Immature natural killer cell (primary cell): Measurements from ENCODE around the gene CENPN. TPM values are rescaled to one million over a fixed set of nuclear protein-coding genes. Genes with fewer than 3 reads are reported as not detected.

Experiments
- DNase-seq, 3 donors: peaks; one replicate each; pipeline ENCODE4 v3.0.0; 2022; ENCODE audit warnings: mixed read lengths in 1 of 3
- H3K27ac Mint-ChIP-seq, 6 donors: one replicate each; pipeline ENCODE4 v1.8.0; 2020; ENCODE audit warnings: mixed read lengths in 6 of 6, mild to moderate bottlenecking in 5 of 6, inconsistent platforms in 4 of 6, moderate library complexity in 3 of 6
- H3K27me3 Mint-ChIP-seq, 3 donors: one replicate each; pipeline ENCODE4 v1.8.0; 2020 to 2021; ENCODE audit warnings: low read depth in 3 of 3, mild to moderate bottlenecking in 3 of 3, mixed read lengths in 3 of 3, moderate library complexity in 3 of 3, inconsistent platforms in 1 of 3
- H3K36me3 Mint-ChIP-seq, 3 donors: one replicate each; pipeline ENCODE4 v1.8.0; 2020; ENCODE audit warnings: mixed read lengths in 3 of 3, inconsistent platforms in 2 of 3, mild to moderate bottlenecking in 2 of 3
- H3K4me1 Mint-ChIP-seq, 2 donors: one replicate each; pipeline ENCODE4 v1.8.0; 2020; ENCODE audit warnings: inconsistent platforms in 2 of 2, mild to moderate bottlenecking in 2 of 2, mixed read lengths in 2 of 2, moderate library complexity in 1 of 2
- H3K4me3 Mint-ChIP-seq, 5 donors: one replicate each; pipeline ENCODE4 v1.8.0; 2020; ENCODE audit warnings: mild to moderate bottlenecking in 5 of 5, mixed read lengths in 5 of 5, inconsistent platforms in 3 of 5, moderate library complexity in 3 of 5
- H3K9me3 Mint-ChIP-seq, 6 donors: one replicate each; pipeline ENCODE4 v1.8.0; 2020; ENCODE audit warnings: mild to moderate bottlenecking in 6 of 6, mixed read lengths in 6 of 6, inconsistent platforms in 4 of 6, moderate library complexity in 3 of 6
- polyA plus RNA-seq, 3 donors: library from polyadenylated mRNA; unstranded; fragments of 300-500 nt; fragmentation: Illumina TruSeq; gene quantifications; one replicate each; pipeline ENCODE4 v1.2.3, GENCODE V29; 2021

CENPN gene
- polyA plus RNA-seq, 3 donors from 2014 or later, result 4.5 to 11.6 (median 7.8) TPM

DNA sequence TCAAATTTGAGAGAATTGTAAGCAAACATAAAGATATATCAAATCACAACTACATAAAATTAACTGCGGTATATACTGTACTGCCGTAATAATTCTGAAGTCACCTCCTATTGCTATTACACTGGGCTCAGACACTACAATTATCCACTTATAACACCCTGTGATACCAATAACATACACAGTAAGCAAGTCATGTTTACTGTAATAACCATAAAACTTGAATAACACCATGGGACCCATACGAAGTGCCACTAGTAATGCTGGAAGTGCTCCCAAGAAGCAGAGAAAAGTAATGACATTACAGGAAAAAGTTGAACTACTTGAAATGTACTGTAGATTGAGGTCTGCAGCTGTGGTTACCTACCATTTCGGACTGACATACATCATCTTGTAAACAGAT, 24.4 kb upstream of the CENPN start:
- Mint-ChIP-seq H3K27me3 (no peaks in the 10 kb centered on the region), H3K9me3 (no peaks in the 10 kb centered on the region), H3K4me1 (peaks cover 3 to 5% of the 10 kb centered on the region in 2 donors), H3K36me3 (peaks cover 0 to 13% (median 6%) of the 10 kb centered on the region in 3 donors), H3K4me3 (no peak overlapping the region), H3K27ac (no peak overlapping the region)
- no peak for DNase-seq

DNA sequence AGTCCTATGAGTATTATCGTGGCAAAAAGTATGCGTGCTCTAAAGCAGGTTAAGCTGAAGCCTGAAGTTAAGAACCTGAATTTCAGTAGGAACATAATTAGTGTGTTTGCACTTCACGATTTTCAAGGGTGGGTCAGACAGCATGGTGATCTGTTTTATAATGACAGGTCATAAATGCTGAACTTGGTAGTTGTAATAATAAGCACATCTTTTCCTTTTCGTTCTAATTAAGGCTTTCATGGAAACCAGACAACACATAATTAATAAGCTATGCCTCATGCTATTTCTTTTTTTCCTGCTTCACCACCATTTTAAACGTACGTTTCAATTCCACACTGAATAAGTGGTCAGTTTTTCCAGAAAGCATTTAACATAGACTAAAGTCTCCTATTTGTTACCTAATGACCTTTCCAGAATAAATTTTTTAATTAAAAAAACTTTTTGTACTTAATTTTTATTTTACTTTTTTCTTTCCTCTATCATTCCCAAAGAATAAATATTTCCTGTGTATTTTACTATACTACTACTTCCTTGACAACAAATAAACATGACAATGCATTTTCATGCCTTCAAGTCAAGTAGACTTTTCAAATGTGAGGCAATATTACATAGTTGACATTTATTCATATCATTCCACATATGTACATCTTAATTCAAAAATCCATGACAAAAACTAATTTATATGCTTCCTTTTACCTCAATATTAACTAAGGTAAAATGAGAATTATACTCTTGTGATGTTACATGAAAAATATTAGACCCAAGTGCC, 22.7 kb upstream of the CENPN start:
- H3K36me3 Mint-ChIP-seq, result peaks cover 0 to 10% (median under 1%) of the 10 kb centered on the region in 3 donors
- H3K4me3 Mint-ChIP-seq, result no peak overlapping the region
- no peaks in the 10 kb centered on the region for H3K9me3 Mint-ChIP-seq
- H3K4me1 Mint-ChIP-seq, result peaks cover 3 to 5% of the 10 kb centered on the region in 2 donors
- DNase-seq, result no peak
- no peaks in the 10 kb centered on the region for H3K27me3 Mint-ChIP-seq
- no peak overlapping the region for H3K27ac Mint-ChIP-seq

DNA sequence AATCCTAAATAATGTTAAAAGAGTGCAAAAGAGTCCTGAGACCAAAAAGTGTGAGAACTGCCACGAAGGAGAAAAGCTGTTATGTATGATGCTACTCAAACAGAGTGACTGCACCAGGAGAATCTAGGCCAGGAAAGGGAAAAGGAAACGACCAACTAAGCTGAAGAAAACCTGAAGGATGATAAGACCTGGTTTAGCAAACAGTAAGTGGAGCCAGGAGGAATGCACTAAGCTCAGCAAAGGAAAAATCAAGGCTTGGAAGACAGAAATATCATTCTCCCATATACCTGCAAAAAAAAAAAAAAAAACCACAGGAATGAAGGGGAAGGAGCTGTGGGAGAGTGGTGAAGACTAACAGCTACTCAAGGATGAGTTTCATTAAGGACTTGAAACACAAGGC, 21.4 kb upstream of the CENPN start:
- H3K4me3 Mint-ChIP-seq, result no peak overlapping the region

DNA sequence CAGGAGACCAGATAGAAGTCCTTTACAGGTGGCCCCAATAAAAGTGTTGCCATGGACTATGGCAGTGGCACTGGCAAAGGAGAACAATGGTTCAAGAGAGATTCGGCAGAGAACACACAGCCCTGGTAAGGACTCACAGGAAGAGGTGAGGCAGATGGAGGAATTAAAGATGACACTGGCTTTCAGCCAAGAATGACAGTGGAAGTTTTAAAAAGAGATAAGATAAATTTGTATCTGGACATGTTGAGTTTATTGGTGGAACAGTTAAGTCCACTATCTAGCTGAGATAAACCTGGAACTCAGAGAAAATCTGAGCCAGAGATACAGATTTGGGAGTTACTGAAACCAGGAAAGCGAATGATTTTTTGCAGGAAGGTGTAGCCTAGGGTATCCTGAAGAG, 20.5 kb upstream of the CENPN start:
- H3K4me1 Mint-ChIP-seq, result peaks cover 3 to 5% of the 10 kb centered on the region in 2 donors

More for the DNA sequence above, 21.4 kb upstream of the CENPN start:
- Mint-ChIP-seq H3K9me3 (no peaks in the 10 kb centered on the region), H3K27ac (peak overlapping the region in 1 of 6 donors; percentile 4), H3K27me3 (peaks cover 0 to 3% (median 0%) of the 10 kb centered on the region in 3 donors), H3K4me1 (peaks cover 3 to 5% of the 10 kb centered on the region in 2 donors), H3K36me3 (peaks cover 0 to 9% (median 0%) of the 10 kb centered on the region in 3 donors)
- DNase-seq, result no peak

DNA sequence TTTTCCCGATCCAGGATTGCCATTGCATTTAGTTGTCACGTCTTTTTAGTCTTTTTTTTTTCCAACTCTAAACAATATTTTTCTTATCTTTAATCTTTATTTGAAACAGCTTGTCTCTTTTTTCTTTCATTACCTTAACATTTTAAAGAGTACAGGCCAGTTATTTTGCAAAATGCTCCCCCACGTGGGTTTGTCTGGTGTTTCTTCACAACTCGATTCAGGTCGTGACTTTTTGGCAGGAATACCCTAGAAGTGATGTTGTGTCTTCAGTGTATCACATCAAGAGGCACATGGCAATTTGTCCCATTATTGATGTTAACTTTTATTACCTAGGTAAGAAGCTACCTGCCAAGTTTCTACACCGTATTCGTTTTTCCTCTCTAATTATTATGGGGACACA, 18.3 kb upstream of the CENPN start:
- Mint-ChIP-seq H3K27ac (no peak overlapping the region), H3K27me3 (peaks cover 0 to 3% (median 0%) of the 10 kb centered on the region in 3 donors), H3K36me3 (peaks cover 0 to 7% (median 0%) of the 10 kb centered on the region in 3 donors), H3K4me1 (peaks cover 3 to 10% of the 10 kb centered on the region in 2 donors), H3K4me3 (no peak overlapping the region), H3K9me3 (no peaks in the 10 kb centered on the region)
- DNase-seq, result no peak

More for the DNA sequence above, 20.5 kb upstream of the CENPN start:
- Mint-ChIP-seq H3K27ac (peak overlapping the region in 1 of 6 donors; percentile 68), H3K27me3 (peaks cover 0 to 3% (median 0%) of the 10 kb centered on the region in 3 donors), H3K36me3 (peaks cover 0 to 8% (median 0%) of the 10 kb centered on the region in 3 donors), H3K9me3 (no peaks in the 10 kb centered on the region), H3K4me3 (no peak overlapping the region)
- no peak for DNase-seq

DNA sequence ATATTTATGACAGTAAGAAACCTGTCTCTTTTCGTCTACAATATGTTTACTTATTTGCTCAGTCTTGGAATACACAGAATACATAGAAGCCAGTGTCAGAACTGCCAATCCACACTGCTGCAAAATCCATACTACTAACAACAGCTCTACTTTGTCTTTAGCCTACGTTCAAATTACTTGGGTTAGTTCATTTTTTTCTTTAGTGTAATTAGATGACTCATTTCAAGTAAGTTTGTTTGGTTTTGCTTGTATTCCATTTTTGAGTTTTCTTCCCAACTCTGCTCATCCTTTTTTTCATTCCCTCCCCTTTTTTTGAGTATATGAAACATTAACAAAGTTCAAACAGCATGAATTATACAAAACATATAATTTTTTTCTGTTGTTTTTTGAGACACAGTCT, 17.2 kb upstream of the CENPN start:
- H3K9me3 Mint-ChIP-seq, result no peaks in the 10 kb centered on the region
- H3K27ac Mint-ChIP-seq, result no peak overlapping the region
- no peak overlapping the region for H3K4me3 Mint-ChIP-seq
- peaks cover 0 to 7% (median 0%) of the 10 kb centered on the region in 3 donors for H3K36me3 Mint-ChIP-seq
- peaks cover 0 to 3% (median 0%) of the 10 kb centered on the region in 3 donors for H3K27me3 Mint-ChIP-seq
- H3K4me1 Mint-ChIP-seq, result peaks cover 3 to 10% of the 10 kb centered on the region in 2 donors
- DNase-seq, result no peak

DNA sequence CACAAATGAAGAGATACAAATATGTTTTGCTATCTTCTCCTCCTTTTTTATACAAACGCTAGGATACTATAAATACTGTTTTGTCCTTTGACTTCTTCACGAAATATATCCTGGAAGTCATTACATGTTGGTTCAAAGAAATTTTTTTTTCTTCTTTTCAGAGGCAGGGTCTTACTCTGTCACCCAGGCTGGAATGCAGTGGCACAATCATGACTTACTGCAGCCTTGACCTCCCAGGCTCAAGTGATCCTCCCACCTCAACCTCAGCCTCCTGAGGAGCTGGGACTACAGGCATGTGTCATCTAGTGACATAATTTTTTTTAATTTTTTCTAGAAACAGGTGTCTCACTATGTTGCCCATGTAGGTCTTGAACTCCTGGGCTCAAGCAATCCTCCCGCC, 16.4 kb upstream of the CENPN start:
- no peaks in the 10 kb centered on the region for H3K9me3 Mint-ChIP-seq
- H3K36me3 Mint-ChIP-seq, result peaks cover 0 to 7% (median 0%) of the 10 kb centered on the region in 3 donors
- peaks cover under 1 to 8% of the 10 kb centered on the region in 2 donors for H3K4me1 Mint-ChIP-seq
- peaks cover 0 to 3% (median 0%) of the 10 kb centered on the region in 3 donors for H3K27me3 Mint-ChIP-seq
- H3K4me3 Mint-ChIP-seq, result no peak overlapping the region
- no peak overlapping the region for H3K27ac Mint-ChIP-seq
- DNase-seq, result no peak

DNA sequence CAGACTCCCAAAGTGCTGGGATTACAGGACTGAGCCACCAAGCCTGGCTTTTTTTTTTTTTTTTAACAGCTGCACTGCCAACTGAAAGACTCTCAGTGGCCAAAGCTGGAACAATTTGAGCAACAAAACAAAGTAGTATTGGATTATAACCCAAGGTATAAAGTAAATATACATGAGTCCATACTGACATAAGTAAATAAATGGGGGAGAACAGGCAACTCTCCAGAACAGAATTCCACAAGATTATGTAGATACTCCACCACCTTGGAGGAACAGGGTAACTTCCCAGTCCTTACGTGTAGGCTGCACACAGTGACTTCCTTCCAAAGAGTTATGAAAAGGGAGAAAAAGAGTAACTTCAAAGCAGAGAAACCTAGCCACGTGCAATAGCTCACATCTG, 16.0 kb upstream of the CENPN start:
- Mint-ChIP-seq H3K27me3 (peaks cover 0 to 3% (median 0%) of the 10 kb centered on the region in 3 donors), H3K27ac (no peak overlapping the region), H3K4me3 (no peak overlapping the region), H3K4me1 (peaks cover 0 to 6% of the 10 kb centered on the region in 2 donors), H3K36me3 (peaks cover 0 to 7% (median 0%) of the 10 kb centered on the region in 3 donors), H3K9me3 (no peaks in the 10 kb centered on the region)
- DNase-seq, result no peak

DNA sequence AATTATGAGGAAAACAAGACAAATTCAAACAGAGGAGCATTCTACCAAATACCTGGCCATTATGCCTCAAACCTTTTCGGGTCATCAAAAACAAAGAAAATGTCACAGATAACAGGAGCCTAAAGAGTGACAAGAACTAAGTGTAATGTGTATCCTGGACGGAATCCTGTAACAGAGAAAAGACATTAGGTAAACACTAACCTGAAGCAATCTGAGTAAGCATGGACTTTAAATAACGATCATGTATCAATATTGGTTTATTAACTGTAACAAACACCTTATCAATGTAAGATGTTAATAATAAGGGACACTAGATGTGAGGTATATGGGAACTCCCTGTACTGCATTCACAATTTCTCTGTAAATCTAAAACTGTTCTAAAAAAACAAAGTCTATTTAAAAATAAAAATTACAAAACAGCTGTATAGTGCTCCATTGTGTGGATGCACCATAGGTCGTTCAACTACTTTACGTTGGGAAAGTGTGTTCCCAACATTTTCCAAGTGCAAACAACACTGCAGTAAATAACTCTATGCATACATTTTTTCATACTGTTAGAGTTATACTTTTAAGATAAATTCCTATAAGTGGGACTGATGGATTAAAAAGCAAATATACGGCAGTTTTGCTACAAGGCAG, 15.1 kb upstream of the CENPN start:
- H3K4me1 Mint-ChIP-seq, result peaks cover 4 to 11% of the 10 kb centered on the region in 2 donors
- peaks cover 0 to 3% (median 0%) of the 10 kb centered on the region in 3 donors for H3K27me3 Mint-ChIP-seq
- H3K4me3 Mint-ChIP-seq, result no peak overlapping the region
- no peaks in the 10 kb centered on the region for H3K9me3 Mint-ChIP-seq
- no peak overlapping the region for H3K27ac Mint-ChIP-seq
- peaks cover 0 to 7% (median 0%) of the 10 kb centered on the region in 3 donors for H3K36me3 Mint-ChIP-seq
- no peak for DNase-seq

DNA sequence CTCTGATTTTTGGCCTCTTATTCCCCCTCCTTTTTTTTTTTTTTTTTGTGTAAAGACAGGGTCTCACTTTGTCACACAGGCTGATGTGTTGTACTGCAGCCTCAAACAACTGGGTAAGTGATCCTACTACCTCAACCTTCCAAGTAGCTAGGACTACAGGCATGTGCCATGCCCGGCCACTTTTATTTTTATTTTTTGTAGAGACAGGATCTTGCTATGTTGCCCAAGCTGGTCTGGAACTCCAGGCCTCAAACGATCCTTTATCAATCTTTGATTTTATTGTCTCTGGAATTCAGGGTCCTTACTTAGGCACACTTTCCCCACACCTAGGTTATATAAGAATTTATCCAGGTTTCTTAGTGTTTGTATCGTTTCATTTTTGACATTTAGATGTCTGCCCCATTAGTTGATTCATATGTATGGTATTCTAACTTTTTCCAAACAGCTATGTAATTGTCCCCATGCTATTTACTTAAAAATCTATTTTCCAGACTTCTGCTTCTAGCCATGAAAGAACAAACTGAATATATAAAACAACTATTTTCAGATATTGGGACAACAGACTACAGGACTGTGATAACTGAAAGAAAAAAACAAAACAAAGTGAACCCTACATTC, 14.2 kb upstream of the CENPN start:
- peaks cover 0 to 5% (median 0%) of the 10 kb centered on the region in 3 donors for H3K27me3 Mint-ChIP-seq
- H3K36me3 Mint-ChIP-seq, result peaks cover 0 to 3% (median 0%) of the 10 kb centered on the region in 3 donors
- no peak overlapping the region for H3K4me3 Mint-ChIP-seq
- no peak for DNase-seq
- H3K4me1 Mint-ChIP-seq, result peaks cover 9 to 20% of the 10 kb centered on the region in 2 donors
- H3K9me3 Mint-ChIP-seq, result no peaks in the 10 kb centered on the region
- no peak overlapping the region for H3K27ac Mint-ChIP-seq

DNA sequence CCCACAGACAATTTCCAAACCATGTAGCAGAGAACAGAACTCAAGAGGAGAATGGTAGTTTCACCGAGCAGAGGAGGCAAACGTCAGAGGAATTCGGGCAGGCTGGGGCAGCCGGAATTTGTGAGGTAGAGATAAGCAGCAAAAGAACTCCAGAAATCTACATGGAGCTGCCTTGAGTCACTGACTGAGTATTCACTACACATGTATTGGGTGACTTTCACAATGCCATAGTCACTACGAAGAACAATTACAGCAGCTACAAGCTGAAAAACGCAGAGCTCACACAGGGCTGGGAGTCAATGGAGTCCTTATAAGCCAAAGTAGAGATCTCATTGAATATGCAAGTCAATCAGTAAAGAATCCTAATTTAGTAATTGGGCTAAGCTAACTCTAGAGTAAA, 13.7 kb upstream of the CENPN start:
- peaks cover 0 to 5% (median 0%) of the 10 kb centered on the region in 3 donors for H3K27me3 Mint-ChIP-seq
- no peak for DNase-seq
- H3K4me3 Mint-ChIP-seq, result no peak overlapping the region
- no peaks in the 10 kb centered on the region for H3K9me3 Mint-ChIP-seq
- peaks cover 14 to 25% of the 10 kb centered on the region in 2 donors for H3K4me1 Mint-ChIP-seq
- no peak overlapping the region for H3K27ac Mint-ChIP-seq
- peaks cover 0 to 3% (median 0%) of the 10 kb centered on the region in 3 donors for H3K36me3 Mint-ChIP-seq

DNA sequence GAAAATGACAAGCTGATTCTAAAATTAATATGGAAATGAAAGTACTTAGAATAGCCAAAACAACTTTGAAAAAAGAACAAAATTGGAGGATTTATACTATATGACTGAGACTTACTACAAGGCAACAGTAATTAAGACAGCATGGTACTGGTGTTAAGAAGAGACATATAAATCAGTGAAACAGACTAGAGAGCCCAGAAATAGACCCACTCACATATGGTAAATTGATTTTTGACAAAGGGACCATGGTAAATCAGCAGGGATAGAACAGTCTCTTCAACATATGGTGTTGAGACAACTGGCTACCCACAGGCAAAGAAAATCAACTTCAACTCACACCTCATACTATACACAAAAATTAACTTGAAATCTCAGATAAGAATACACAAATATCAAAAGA, 13.2 kb upstream of the CENPN start:
- H3K27ac Mint-ChIP-seq, result peak overlapping the region in 1 of 6 donors; percentile 23
- H3K36me3 Mint-ChIP-seq, result peaks cover 0 to 3% (median 0%) of the 10 kb centered on the region in 3 donors
- DNase-seq, result no peak

DNA sequence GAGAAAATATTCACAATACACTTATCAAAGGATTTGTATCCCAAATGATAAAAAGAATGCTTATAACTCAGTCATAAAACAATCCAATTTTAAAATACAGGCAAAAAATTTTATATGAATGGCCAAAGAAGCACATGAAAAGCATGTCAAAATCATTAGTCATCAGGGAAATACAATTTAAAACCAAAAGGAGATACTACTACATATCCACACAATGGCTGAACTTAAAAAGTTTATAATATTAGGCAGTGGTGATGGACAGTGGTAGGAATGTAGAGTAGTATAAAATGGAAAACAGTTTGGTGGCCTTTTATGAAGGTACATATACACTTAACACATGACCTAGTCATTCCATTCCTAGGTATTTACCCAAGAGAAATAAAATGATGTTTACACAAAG, 12.6 kb upstream of the CENPN start:
- H3K9me3 Mint-ChIP-seq, result no peaks in the 10 kb centered on the region
- H3K27ac Mint-ChIP-seq, result no peak overlapping the region
- H3K36me3 Mint-ChIP-seq, result peaks cover 0 to 3% (median 0%) of the 10 kb centered on the region in 3 donors
- H3K4me1 Mint-ChIP-seq, result peaks cover 22 to 37% of the 10 kb centered on the region in 2 donors
- no peak for DNase-seq
- H3K27me3 Mint-ChIP-seq, result peaks cover 0 to 5% (median 0%) of the 10 kb centered on the region in 3 donors
- no peak overlapping the region for H3K4me3 Mint-ChIP-seq

More for the DNA sequence above, 13.2 kb upstream of the CENPN start:
- H3K4me1 Mint-ChIP-seq, result peaks cover 15 to 31% of the 10 kb centered on the region in 2 donors
- H3K9me3 Mint-ChIP-seq, result no peaks in the 10 kb centered on the region
- no peak overlapping the region for H3K4me3 Mint-ChIP-seq
- H3K27me3 Mint-ChIP-seq, result peaks cover 0 to 5% (median 0%) of the 10 kb centered on the region in 3 donors
